Mesenchymal stem cell (in vitro differentiated cells and primary cell): Measurements from ENCODE around the gene CRLF2.
"Not testable (repeated sequence)": the region's sequence is repeated elsewhere in the genome, so short reads cannot be mapped to it uniquely, and the experiment has no call there.

Experiments
- DNase-seq: peaks from one replicate; pipeline ENCODE4 v3.0.0-alpha.2; 2013
- H2AFZ ChIP-seq: one replicate; pipeline ENCODE4 v1.6.1; 2013; ENCODE audit warnings: low read depth, mild to moderate bottlenecking, control low read depth, inconsistent platforms, low read length, moderate library complexity
- H2AK5ac ChIP-seq: 2 replicates; pipeline ENCODE4 v1.6.1; 2013; ENCODE audit warnings: low read length, moderate library complexity, mild to moderate bottlenecking, inconsistent platforms; ENCODE audit not compliant: severe bottlenecking
- H2BK120ac ChIP-seq: one replicate; pipeline ENCODE4 v1.6.1; 2013; ENCODE audit warnings: low read depth, mild to moderate bottlenecking, inconsistent platforms, low read length, moderate library complexity
- H2BK12ac ChIP-seq, 2 experiments: one replicate each; pipeline ENCODE4 v1.6.1; 2013; ENCODE audit warnings: inconsistent platforms in 2 of 2, low read length in 2 of 2, mild to moderate bottlenecking in 2 of 2, moderate library complexity in 2 of 2, control low read depth in 1 of 2
- H2BK15ac ChIP-seq: one replicate; pipeline ENCODE4 v1.6.1; 2013; ENCODE audit warnings: mild to moderate bottlenecking, low read depth, inconsistent platforms; ENCODE audit not compliant: poor library complexity, severe bottlenecking
- H2BK5ac ChIP-seq: 2 replicates; pipeline ENCODE4 v1.6.1; 2013; ENCODE audit warnings: low read depth, mild to moderate bottlenecking, low read length, control low read depth, inconsistent platforms; ENCODE audit not compliant: poor library complexity, severe bottlenecking
- H3K14ac ChIP-seq, 2 experiments: one replicate each; pipeline ENCODE4 v1.6.1; 2013; ENCODE audit warnings: inconsistent platforms in 2 of 2, low read length in 2 of 2, control low read depth in 1 of 2, mild to moderate bottlenecking in 1 of 2, moderate library complexity in 1 of 2
- H3K18ac ChIP-seq, 2 experiments: one replicate each; pipeline ENCODE4 v1.6.1; 2013; ENCODE audit warnings: inconsistent platforms in 2 of 2, low read length in 2 of 2, control low read depth in 1 of 2, low read depth in 1 of 2, mild to moderate bottlenecking in 1 of 2
- H3K23ac ChIP-seq, 2 experiments: one replicate each; pipeline ENCODE4 v1.6.1; 2013; ENCODE audit warnings: inconsistent platforms in 2 of 2, low read length in 2 of 2, mild to moderate bottlenecking in 2 of 2, moderate library complexity in 2 of 2, control low read depth in 1 of 2
- H3K27ac ChIP-seq: 2 replicates; pipeline ENCODE4 v1.5.1; 2013; ENCODE audit warnings: mild to moderate bottlenecking, moderate library complexity, low read length, control low read depth, inconsistent platforms; ENCODE audit not compliant: poor library complexity, severe bottlenecking
- H3K27me3 ChIP-seq, 2 experiments: 2 replicates each; pipeline versions ENCODE4 v1.6.1 to v1.7.0; 2013; ENCODE audit warnings: low read length in 2 of 2, mild to moderate bottlenecking in 2 of 2, moderate library complexity in 2 of 2, control low read depth in 1 of 2, inconsistent platforms in 1 of 2; ENCODE audit not compliant: control insufficient read depth in 1 of 2, insufficient read depth in 1 of 2
- H3K36me3 ChIP-seq, 2 experiments: 2 replicates each; pipeline versions ENCODE4 v1.6.1 to v1.7.0; 2013; ENCODE audit warnings: low read length in 2 of 2, control low read depth in 1 of 2, inconsistent platforms in 1 of 2, low read depth in 1 of 2, mild to moderate bottlenecking in 1 of 2; ENCODE audit not compliant: insufficient read depth in 2 of 2, control insufficient read depth in 1 of 2
- H3K4ac ChIP-seq, 2 experiments: one replicate each; pipeline ENCODE4 v1.6.1; 2013; ENCODE audit warnings: inconsistent platforms in 2 of 2, low read length in 2 of 2, mild to moderate bottlenecking in 2 of 2, moderate library complexity in 2 of 2, control low read depth in 1 of 2, low read depth in 1 of 2
- H3K4me1 ChIP-seq: 2 replicates; pipeline ENCODE4 v1.6.1; 2013; ENCODE audit warnings: low read depth, low read length, control low read depth; ENCODE audit not compliant: control insufficient read depth, insufficient read depth
- H3K4me2 ChIP-seq: 2 replicates; pipeline ENCODE4 v1.6.1; 2013; ENCODE audit warnings: low read length, mild to moderate bottlenecking, inconsistent platforms; ENCODE audit not compliant: poor library complexity, severe bottlenecking
- H3K4me3 ChIP-seq, 2 experiments: 2 replicates each; pipeline versions ENCODE4 v1.5.1 to v1.7.0; 2013; ENCODE audit warnings: low read length in 2 of 2, mild to moderate bottlenecking in 2 of 2, control low read depth in 1 of 2, low read depth in 1 of 2; ENCODE audit not compliant: insufficient read depth in 1 of 2
- H3K79me1 ChIP-seq: replicated peaks from 2 replicates; pipeline ENCODE4 v1.6.1; 2013; ENCODE audit warnings: mild to moderate bottlenecking, control low read depth, low read length, inconsistent platforms; ENCODE audit not compliant: poor library complexity, severe bottlenecking
- H3K9ac ChIP-seq: 2 replicates; pipeline ENCODE4 v1.7.0; 2013; ENCODE audit warnings: mild to moderate bottlenecking, low read length, moderate library complexity
- H3K9me3 ChIP-seq: 2 replicates; pipeline ENCODE4 v1.7.0; 2013; ENCODE audit warnings: mild to moderate bottlenecking, low read length; ENCODE audit not compliant: control insufficient read depth
- H4K8ac ChIP-seq: one replicate; pipeline ENCODE4 v1.6.1; 2013; ENCODE audit warnings: inconsistent platforms, mild to moderate bottlenecking, low read length, moderate library complexity
- H4K91ac ChIP-seq: one replicate; pipeline ENCODE4 v1.6.1; 2013; ENCODE audit warnings: mild to moderate bottlenecking, low read length, inconsistent platforms
- WGBS: methylation state at CpG from one replicate; pipeline ENCODE4 v1.1.7; 2013; ENCODE audit warnings: mixed read lengths; 5-methylcytosine and 5-hydroxymethylcytosine counted together

Gene CRLF2

GRCh38 chrX:1173435-1173834 lies 39.0 kb downstream of the CRLF2 start:
- not testable (repeated sequence) for H4K8ac ChIP-seq, H3K36me3 ChIP-seq, H2BK12ac ChIP-seq, H2AK5ac ChIP-seq, H3K4ac ChIP-seq, H3K23ac ChIP-seq, H3K9ac ChIP-seq, H3K79me1 ChIP-seq, H3K27ac ChIP-seq, H3K18ac ChIP-seq, H2BK5ac ChIP-seq, H2BK15ac ChIP-seq, H3K4me1 ChIP-seq, H3K9me3 ChIP-seq, H3K4me3 ChIP-seq, H3K4me2 ChIP-seq, H3K14ac ChIP-seq, H4K91ac ChIP-seq, H3K27me3 ChIP-seq, DNase-seq, H2BK120ac ChIP-seq, H2AFZ ChIP-seq
- WGBS: 66% methylated on average over 14 of the region's 22 CpGs

DNA sequence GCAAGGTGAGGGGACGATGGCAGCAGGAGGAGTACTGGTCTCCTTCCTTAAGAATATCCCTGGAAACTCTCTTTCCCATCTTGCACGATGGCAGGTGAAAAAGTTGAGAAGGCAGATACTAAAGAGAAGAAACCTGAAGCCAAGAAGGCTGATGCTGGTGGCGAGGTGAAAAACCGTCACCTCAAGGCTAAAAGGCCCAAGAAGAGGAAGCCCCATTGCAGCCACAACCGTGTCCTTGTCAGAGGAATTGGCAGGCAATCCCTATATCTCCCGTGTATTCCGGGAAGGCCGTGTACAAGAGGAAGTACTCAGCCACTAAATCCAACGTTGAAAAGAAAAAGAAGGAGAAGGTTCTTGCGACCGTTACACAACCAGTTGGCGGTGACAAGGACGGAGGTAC lies 40.0 kb downstream of the CRLF2 start:
- H2BK12ac ChIP-seq: no peak overlapping the region

DNA sequence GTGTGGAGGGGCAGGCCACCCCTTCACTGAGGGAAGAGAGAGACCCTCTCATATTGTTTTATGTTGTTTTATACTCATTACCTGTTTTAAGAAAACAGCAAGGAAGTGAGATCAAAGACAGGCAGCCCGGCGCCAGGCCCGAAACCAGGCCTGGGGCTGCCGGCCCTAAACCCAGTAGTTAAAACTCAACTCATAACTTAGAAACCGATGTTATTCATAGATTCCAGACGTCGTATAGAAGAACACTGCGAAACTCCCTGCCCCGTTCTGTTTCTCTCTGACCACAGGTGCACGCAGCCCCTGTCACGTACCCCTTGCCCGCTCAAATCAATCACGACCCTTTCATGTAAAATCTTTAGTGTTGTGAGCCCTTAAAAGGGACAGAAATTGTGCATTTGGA lies 40.5 kb downstream of the CRLF2 start:
- not testable (repeated sequence) for H3K23ac ChIP-seq, H3K4ac ChIP-seq, H2BK12ac ChIP-seq, H3K4me1 ChIP-seq, H3K27ac ChIP-seq, H3K27me3 ChIP-seq, H2BK15ac ChIP-seq, H3K9me3 ChIP-seq, H2AFZ ChIP-seq, H4K8ac ChIP-seq, H3K4me2 ChIP-seq, H2BK5ac ChIP-seq, H3K36me3 ChIP-seq, H3K79me1 ChIP-seq, H3K18ac ChIP-seq, H2AK5ac ChIP-seq, H3K14ac ChIP-seq, H3K9ac ChIP-seq, H3K4me3 ChIP-seq, H4K91ac ChIP-seq, H2BK120ac ChIP-seq, DNase-seq
- 83% methylated on average over 11 of the region's 13 CpGs for WGBS

More for the DNA sequence above, 40.0 kb downstream of the CRLF2 start:
- Histone ChIP-seq H3K36me3 (no peaks in the 10 kb centered on the region), H3K4me1 (no peaks in the 10 kb centered on the region), H3K79me1 (no peaks in the 10 kb centered on the region), H2BK5ac (no peak overlapping the region), H2AFZ (no peak overlapping the region), H3K4me2 (no peak overlapping the region), H3K9ac (no peak overlapping the region), H2AK5ac (no peak overlapping the region), H3K14ac (no peak overlapping the region), H2BK15ac (no peak overlapping the region), H3K9me3 (no peaks in the 10 kb centered on the region), H3K18ac (no peak overlapping the region), H3K27me3 (peaks cover 0 to 7% of the 10 kb centered on the region in 2 experiments), H3K23ac (no peak overlapping the region), H4K8ac (no peak overlapping the region), H4K91ac (no peak overlapping the region), H3K27ac (no peak overlapping the region), H3K4me3 (no peak overlapping the region), H2BK120ac (no peak overlapping the region), H3K4ac (no peak overlapping the region)
- 49% methylated on average over 12 of the region's 13 CpGs for WGBS
- DNase-seq: no peak

DNA sequence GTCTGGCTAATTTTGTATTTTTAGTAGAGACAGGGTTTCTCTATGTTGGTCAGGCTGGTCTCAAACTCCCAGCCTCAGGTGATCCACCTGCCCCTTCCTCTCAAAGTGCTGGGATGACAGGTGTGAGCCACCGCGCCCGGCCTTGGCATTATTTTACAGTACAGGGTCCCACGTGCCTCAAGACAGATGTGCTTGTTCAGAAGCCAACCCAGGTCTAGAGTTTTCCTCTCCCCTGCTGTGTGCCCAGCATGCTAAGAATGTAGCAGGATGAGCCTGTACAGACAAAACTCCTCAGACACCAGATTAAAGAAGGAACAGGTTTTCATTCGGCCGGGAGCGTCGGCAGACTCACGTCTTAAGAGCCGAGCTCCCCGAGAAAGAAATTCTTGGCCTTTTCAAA lies 42.2 kb downstream of the CRLF2 start:
- Histone ChIP-seq H4K91ac (no peak overlapping the region), H3K27me3 (peaks cover 0 to 7% of the 10 kb centered on the region in 2 experiments)
- WGBS: 83% methylated on average over 11 of the region's 11 CpGs

More for the DNA sequence above, 42.2 kb downstream of the CRLF2 start:
- H3K36me3 ChIP-seq: no peaks in the 10 kb centered on the region
- no peak overlapping the region for H2AK5ac ChIP-seq
- no peaks in the 10 kb centered on the region for H3K79me1 ChIP-seq
- no peak overlapping the region for H2BK120ac ChIP-seq
- no peak overlapping the region for H2AFZ ChIP-seq
- no peak overlapping the region for H3K27ac ChIP-seq
- DNase-seq: no peak
- H2BK15ac ChIP-seq: no peak overlapping the region
- no peak overlapping the region for H3K4ac ChIP-seq
- H3K4me2 ChIP-seq: no peak overlapping the region
- no peak overlapping the region for H3K23ac ChIP-seq
- H3K9me3 ChIP-seq: no peaks in the 10 kb centered on the region
- H3K14ac ChIP-seq: no peak overlapping the region
- no peak overlapping the region for H2BK12ac ChIP-seq
- no peaks in the 10 kb centered on the region for H3K4me1 ChIP-seq
- H2BK5ac ChIP-seq: no peak overlapping the region
- no peak overlapping the region for H3K9ac ChIP-seq
- no peak overlapping the region for H3K18ac ChIP-seq
- H3K4me3 ChIP-seq: no peak overlapping the region
- H4K8ac ChIP-seq: no peak overlapping the region
